ENCODE results near the gene NMNAT1.

Gene NMNAT1

DNA sequence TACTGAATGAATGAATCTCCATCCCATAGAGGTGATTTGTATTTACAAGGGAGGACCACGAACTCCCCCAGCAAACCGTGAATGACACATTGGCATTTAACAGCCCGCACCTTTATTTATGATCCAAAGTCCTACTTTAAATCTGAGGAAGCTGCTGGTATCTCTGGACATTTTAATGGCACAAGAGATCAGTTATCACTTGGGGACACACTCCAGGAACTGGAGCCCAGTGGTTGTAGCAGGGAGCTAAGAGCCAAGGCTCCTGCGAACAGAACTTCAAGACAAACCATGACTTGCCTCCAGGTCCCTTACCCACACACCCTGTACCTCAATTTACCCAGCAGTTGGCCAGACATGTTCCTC, 34.4 kb upstream of the NMNAT1 start:
- H3K4me3 ChIP-seq (ENCODE audit: low read depth, low read length), result peak overlapping the region; percentile 77
- H3K27me3 ChIP-seq (replicated peaks), result no peaks in the 10 kb centered on the region
- no peak overlapping the region for H3K27ac ChIP-seq
- DNase-seq, result no peak
- TF ChIP-seq, protein P1, sequence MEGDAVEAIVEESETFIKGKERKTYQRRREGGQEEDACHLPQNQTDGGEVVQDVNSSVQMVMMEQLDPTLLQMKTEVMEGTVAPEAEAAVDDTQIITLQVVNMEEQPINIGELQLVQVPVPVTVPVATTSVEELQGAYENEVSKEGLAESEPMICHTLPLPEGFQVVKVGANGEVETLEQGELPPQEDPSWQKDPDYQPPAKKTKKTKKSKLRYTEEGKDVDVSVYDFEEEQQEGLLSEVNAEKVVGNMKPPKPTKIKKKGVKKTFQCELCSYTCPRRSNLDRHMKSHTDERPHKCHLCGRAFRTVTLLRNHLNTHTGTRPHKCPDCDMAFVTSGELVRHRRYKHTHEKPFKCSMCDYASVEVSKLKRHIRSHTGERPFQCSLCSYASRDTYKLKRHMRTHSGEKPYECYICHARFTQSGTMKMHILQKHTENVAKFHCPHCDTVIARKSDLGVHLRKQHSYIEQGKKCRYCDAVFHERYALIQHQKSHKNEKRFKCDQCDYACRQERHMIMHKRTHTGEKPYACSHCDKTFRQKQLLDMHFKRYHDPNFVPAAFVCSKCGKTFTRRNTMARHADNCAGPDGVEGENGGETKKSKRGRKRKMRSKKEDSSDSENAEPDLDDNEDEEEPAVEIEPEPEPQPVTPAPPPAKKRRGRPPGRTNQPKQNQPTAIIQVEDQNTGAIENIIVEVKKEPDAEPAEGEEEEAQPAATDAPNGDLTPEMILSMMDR (IDR thresholded peaks at IDR 0.05; ENCODE audit: low read depth, low read length, missing control alignments), result no peak
- in situ Hi-C loops (cut with HindIII; ENCODE audit: low pct_ligation_motif_present, low sequenced_read_pairs), result no loop called here
- no peaks in the 10 kb centered on the region for H3K36me3 ChIP-seq (replicated peaks)

DNA sequence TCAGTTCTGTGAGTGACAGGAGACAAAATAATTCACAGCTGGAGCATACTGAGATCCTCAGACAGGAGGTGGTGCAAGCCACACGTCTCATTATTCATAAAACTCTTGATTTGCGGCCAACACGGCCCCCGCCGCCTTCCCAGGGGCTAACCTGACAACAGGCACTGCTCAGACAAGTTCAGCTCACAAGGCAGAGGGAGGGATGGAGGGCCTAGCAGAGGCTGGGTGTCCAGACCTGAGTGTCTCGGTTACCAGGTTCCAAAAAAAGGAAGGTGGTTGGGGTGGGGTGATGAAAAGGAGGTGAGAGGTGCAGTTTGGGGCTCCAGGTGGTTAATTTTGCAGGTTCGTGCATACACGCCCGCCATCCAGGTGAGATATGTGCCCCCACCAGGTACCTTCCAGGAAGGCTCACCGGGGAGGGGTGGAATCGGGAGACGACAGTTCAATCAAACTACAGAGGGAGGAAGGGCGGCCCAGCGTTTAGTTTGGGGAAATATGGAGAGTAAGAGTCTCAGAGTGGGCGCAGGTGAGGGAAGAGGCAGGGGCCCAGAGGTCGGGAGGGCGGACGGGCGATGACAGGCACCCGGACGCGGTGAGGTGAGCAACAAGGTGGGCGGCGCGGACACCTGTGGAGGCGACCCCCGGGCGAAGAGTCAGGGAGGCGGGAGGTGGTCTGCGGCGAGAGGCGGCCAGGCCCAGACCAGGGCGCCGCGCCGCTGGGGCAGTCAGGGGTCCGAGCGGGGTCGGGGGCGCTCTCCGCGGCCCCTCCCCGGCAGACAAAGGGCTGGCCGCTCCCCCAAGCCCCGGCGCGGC, 33.8 kb upstream of the NMNAT1 start:
- H3K4me3 ChIP-seq (ENCODE audit: low read depth, low read length), result peak overlapping the region; percentile 77
- H3K27me3 ChIP-seq (replicated peaks), result no peaks in the 10 kb centered on the region
- DNase-seq, result no peak
- H3K27ac ChIP-seq, result no peak overlapping the region
- in situ Hi-C loops (cut with HindIII; ENCODE audit: low pct_ligation_motif_present, low sequenced_read_pairs), result no loop called here
- H3K36me3 ChIP-seq (replicated peaks), result no peaks in the 10 kb centered on the region
- TF ChIP-seq, protein P1 (IDR thresholded peaks at IDR 0.05; ENCODE audit: low read depth, low read length, missing control alignments), result no peak

DNA sequence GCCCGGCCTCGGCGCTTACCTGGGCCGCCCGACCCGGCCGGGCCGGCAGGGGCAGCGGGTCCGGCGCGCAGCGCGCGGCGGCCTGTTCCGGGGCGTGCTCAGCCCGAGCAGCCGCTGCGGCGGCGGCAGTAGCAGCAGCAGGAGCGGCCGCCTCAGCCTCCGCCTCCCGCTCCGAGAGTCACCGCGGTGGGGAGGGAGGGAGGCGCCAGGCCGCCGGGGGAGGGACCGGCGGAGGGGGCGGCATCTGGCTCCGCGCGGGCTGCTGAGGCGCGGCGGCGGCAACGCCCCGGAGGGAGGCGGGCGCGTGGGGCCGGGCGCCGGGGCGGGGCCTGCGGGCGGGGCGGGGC, 33.2 kb upstream of the NMNAT1 start, which contains the start of gene CTNNBIP1:
TSS of gene CTNNBIP1 (minus strand) at position 194 of the 347 bp plus-strand sequence. CDS start 38,205 bp downstream, outside the sequence.
- TF ChIP-seq, protein P1 (IDR thresholded peaks at IDR 0.05; ENCODE audit: low read depth, low read length, missing control alignments), result no peak
- no peaks in the 10 kb centered on the region for H3K36me3 ChIP-seq (replicated peaks)
- H3K4me3 ChIP-seq (ENCODE audit: low read depth, low read length), result peak within 1 kb of the TSS; percentile 77
- H3K27me3 ChIP-seq (replicated peaks), result no peaks in the 10 kb centered on the region
- DNase-seq, result no peak
- in situ Hi-C loops (cut with HindIII; ENCODE audit: low pct_ligation_motif_present, low sequenced_read_pairs), result no loop called here
- H3K27ac ChIP-seq, result peak within 1 kb of the TSS; percentile 73

DNA sequence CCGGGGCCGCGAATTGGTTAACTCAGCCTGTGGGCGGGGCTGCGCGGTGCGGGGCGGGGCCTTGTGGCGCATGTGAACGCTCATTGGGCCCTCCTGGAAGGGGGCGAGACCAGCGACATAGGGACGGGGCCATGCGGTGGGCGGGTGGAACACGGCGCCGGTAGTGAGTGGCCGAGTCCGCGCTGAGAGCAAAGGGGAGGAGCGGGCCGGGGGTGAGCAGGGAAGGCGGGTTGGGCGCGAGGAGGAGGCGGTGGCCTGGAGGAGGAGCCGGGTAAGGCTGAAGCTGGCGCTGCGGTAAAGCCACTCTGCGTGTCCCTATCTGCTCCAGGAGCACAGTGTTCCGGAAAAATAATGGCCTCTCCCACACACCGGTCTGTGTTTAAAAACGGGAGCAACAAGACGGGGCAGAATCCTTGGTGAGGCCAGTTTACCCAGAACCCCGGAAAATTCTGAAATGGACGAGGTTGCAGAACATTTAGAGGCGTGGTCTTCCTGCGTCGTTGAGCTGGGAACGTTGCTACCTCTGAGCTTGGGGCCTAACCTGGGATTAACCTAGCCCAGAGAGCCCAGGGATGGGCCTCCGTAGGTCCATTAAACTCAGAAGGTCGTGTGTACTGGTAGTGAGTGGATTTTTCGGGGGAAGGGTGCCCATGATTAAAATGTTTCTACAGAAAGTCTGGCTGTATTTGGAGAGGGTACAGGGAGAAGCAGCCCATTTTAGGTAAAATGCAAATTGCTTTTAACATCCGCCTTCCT, 32.7 kb upstream of the NMNAT1 start:
- TF ChIP-seq, protein P1 (IDR thresholded peaks at IDR 0.05; ENCODE audit: low read depth, low read length, missing control alignments), result no peak

DNA sequence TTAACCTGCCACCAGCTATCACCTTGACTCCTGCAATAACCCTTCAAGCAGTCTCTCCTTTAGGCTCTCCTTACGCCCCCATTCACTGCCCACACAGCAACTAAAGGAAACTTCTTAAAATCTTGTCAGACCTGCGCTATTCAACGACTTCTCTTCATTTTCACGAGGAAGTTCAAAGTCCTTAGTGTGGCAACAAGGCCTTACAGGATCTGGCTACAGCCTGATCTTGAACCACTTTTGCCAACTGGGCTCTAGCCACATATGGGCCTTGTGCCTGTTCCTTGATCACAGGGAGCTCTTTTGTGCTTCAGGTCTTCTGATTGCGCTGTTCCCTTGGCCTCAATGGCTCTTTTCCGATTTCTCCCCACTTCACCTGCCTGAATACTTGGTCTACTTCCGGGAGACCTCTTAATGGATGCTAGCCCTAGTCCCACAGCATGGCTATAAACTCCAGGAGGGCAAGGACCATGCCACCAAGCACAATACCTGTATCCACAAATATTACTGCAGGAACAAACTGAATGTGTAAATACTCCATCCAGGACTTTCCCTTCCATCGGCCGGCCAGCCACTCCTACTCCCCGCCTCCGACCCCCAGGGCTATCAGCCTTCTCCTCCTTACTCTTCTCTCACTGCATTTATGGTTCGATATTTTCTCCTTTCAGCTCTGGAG, 30.9 kb upstream of the NMNAT1 start:
- TF ChIP-seq, protein P1 (IDR thresholded peaks at IDR 0.05; ENCODE audit: low read depth, low read length, missing control alignments), result no peak
- no peak for DNase-seq
- Histone ChIP-seq H3K36me3 (replicated peaks) (no peaks in the 10 kb centered on the region), H3K27ac (no peak overlapping the region), H3K4me3 (ENCODE audit: low read depth, low read length) (no peak overlapping the region), H3K27me3 (replicated peaks) (no peaks in the 10 kb centered on the region)
- in situ Hi-C loops (cut with HindIII; ENCODE audit: low pct_ligation_motif_present, low sequenced_read_pairs), result no loop called here

More for the DNA sequence above, 32.7 kb upstream of the NMNAT1 start:
- peak overlapping the region; percentile 71 for H3K4me3 ChIP-seq (ENCODE audit: low read depth, low read length)
- DNase-seq, result peak; percentile 99
- H3K36me3 ChIP-seq (replicated peaks), result no peaks in the 10 kb centered on the region
- in situ Hi-C loops (cut with HindIII; ENCODE audit: low pct_ligation_motif_present, low sequenced_read_pairs), result no loop called here
- H3K27ac ChIP-seq, result peak overlapping the region; percentile 73
- H3K27me3 ChIP-seq (replicated peaks), result no peaks in the 10 kb centered on the region

Data from brain microvascular endothelial cell (primary cell).